Right lung (tissue), 5 donors: ENCODE results near the gene DCLK2. TPM values are rescaled to one million over a fixed set of nuclear protein-coding genes. Genes with fewer than 3 reads are reported as not detected.

Experiments used
- DNase-seq, 2 donors: peaks; one replicate each; pipeline ENCODE4 v3.0.0-alpha.2; 2013
- polyA plus RNA-seq, 5 donors: library from polyadenylated mRNA; unstranded; fragments of 120-200 nt; gene quantifications; one replicate each; pipeline versions ENCODE4 v1.2.1 to v1.2.3, GENCODE V29; 2013; ENCODE audit warnings: inconsistent platforms in 1 of 5, low replicate concordance in 1 of 5; ENCODE audit not compliant: insufficient read length in 5 of 5, insufficient read depth in 1 of 5

DCLK2 gene
- polyA plus RNA-seq, 5 donors = 9.6 to 11.9 (median 11.0) TPM

- DNase-seq = no peak
Measured at GRCh38 chr4:150206954-150207353, 128.7 kb downstream of the DCLK2 start.

GRCh38 chr4:150207871-150208270, 129.6 kb downstream of the DCLK2 start:
- DNase-seq = no peak

GRCh38 chr4:150209140-150209829, 131.0 kb downstream of the DCLK2 start:
- peak; percentile 27 to 36 for DNase-seq

- no peak for DNase-seq
Measured at GRCh38 chr4:150211016-150211415, 132.8 kb downstream of the DCLK2 start.

GRCh38 chr4:150211799-150212445, 133.7 kb downstream of the DCLK2 start:
- DNase-seq = no peak

GRCh38 chr4:150212485-150212884, 134.2 kb downstream of the DCLK2 start:
- DNase-seq = no peak

GRCh38 chr4:150212927-150213326, 134.7 kb downstream of the DCLK2 start:
- DNase-seq = no peak

- DNase-seq = no peak
Measured at GRCh38 chr4:150215601-150216000, 137.4 kb downstream of the DCLK2 start.

- DNase-seq = no peak
Measured at GRCh38 chr4:150216726-150217125, 138.5 kb downstream of the DCLK2 start.

- DNase-seq = no peak
Measured at GRCh38 chr4:150217192-150217591, 138.9 kb downstream of the DCLK2 start.

- DNase-seq = no peak
Measured at GRCh38 chr4:150217808-150218207, 139.6 kb downstream of the DCLK2 start.

GRCh38 chr4:150218447-150218846, 140.2 kb downstream of the DCLK2 start:
- no peak for DNase-seq

GRCh38 chr4:150219841-150220240, 141.6 kb downstream of the DCLK2 start:
- DNase-seq = no peak

GRCh38 chr4:150224896-150225591, 146.8 kb downstream of the DCLK2 start:
- no peak for DNase-seq

- no peak for DNase-seq
Measured at GRCh38 chr4:150229520-150229919, 151.3 kb downstream of the DCLK2 start.

- no peak for DNase-seq
Measured at GRCh38 chr4:150230561-150230960, 152.3 kb downstream of the DCLK2 start.

GRCh38 chr4:150231107-150231770, 153.0 kb downstream of the DCLK2 start:
- DNase-seq = no peak

- DNase-seq = no peak
Measured at GRCh38 chr4:150232029-150232428, 153.8 kb downstream of the DCLK2 start.

GRCh38 chr4:150234246-150234645, 156.0 kb downstream of the DCLK2 start:
- no peak for DNase-seq

- DNase-seq = no peak
Measured at GRCh38 chr4:150235317-150235716, 157.1 kb downstream of the DCLK2 start.

GRCh38 chr4:150235808-150236271, 157.6 kb downstream of the DCLK2 start:
- no peak for DNase-seq

- no peak for DNase-seq
Measured at GRCh38 chr4:150236626-150237025, 158.4 kb downstream of the DCLK2 start.
